Loucy (cell line): ENCODE data around the gene SLC25A14.
"Not testable (repeated sequence)": the region's sequence is repeated elsewhere in the genome, so short reads cannot be mapped to it uniquely, and the experiment has no call there.

Experiments
- H2AFZ ChIP-seq: fragments of 200-600 bp; sonication (generic); 2 replicates; pipeline ENCODE4 v1.6.0; 2016; ENCODE audit warnings: antibody characterized with exemption, mild to moderate bottlenecking, low read length, moderate library complexity
- H3F3A ChIP-seq: fragments of 200-600 bp; 2 replicates; pipeline ENCODE4 v1.6.0; 2016; ENCODE audit warnings: antibody characterized with exemption, low read depth, mild to moderate bottlenecking
- H3K27me3 ChIP-seq: fragments of 200-600 bp; sonication (generic); 2 replicates; pipeline ENCODE4 v1.6.1; 2014; ENCODE audit warnings: low read length, mild to moderate bottlenecking; ENCODE audit not compliant: insufficient read depth, poor library complexity, severe bottlenecking
- H3K36me3 ChIP-seq: fragments of 200-600 bp; sonication (generic); 2 replicates; pipeline ENCODE4 v1.6.1; 2016; ENCODE audit warnings: low read length; ENCODE audit not compliant: insufficient read depth
- H3K4me1 ChIP-seq: fragments of 200-600 bp; sonication (generic); 2 replicates; pipeline ENCODE4 v1.5.1; 2014; ENCODE audit warnings: low read length, mild to moderate bottlenecking; ENCODE audit not compliant: insufficient read depth, poor library complexity, severe bottlenecking
- H3K4me2 ChIP-seq: fragments of 200-600 bp; sonication (generic); 2 replicates; pipeline ENCODE4 v1.6.0; 2014; ENCODE audit warnings: antibody characterized with exemption, low read length, low read depth, mild to moderate bottlenecking; ENCODE audit not compliant: poor library complexity, severe bottlenecking
- H3K4me3 ChIP-seq: fragments of 200-600 bp; sonication (generic); 2 replicates; pipeline ENCODE4 v1.5.1; 2014; ENCODE audit warnings: low read length, mild to moderate bottlenecking, mixed read lengths; ENCODE audit not compliant: poor library complexity, severe bottlenecking
- H3K79me2 ChIP-seq: fragments of 200-600 bp; sonication (generic); 2 replicates; pipeline ENCODE4 v1.6.1; 2014; ENCODE audit warnings: low read length; ENCODE audit not compliant: insufficient read depth
- H3K9ac ChIP-seq: fragments of 200-600 bp; sonication (generic); 2 replicates; pipeline ENCODE4 v1.6.0; 2014; ENCODE audit warnings: mild to moderate bottlenecking, low read depth, low read length, moderate library complexity; ENCODE audit not compliant: poor library complexity, severe bottlenecking
- H3K9me2 ChIP-seq: fragments of 200-600 bp; sonication (generic); replicated peaks from 2 replicates; pipeline ENCODE4 v1.6.1; 2016; ENCODE audit warnings: low read depth, low read length, mixed read lengths
- H3K9me3 ChIP-seq: fragments of 200-600 bp; sonication (generic); 2 replicates; pipeline ENCODE4 v1.6.1; 2014; ENCODE audit warnings: mild to moderate bottlenecking, antibody characterized with exemption, low read length, low read depth; ENCODE audit not compliant: insufficient read depth
- H4K20me1 ChIP-seq: fragments of 200-600 bp; sonication (generic); 2 replicates; pipeline ENCODE4 v1.6.0; 2014; ENCODE audit warnings: antibody characterized with exemption, low read length, mild to moderate bottlenecking; ENCODE audit not compliant: insufficient read depth, poor library complexity, severe bottlenecking
- EZH2phosphoT487 ChIP-seq: fragments of 200-600 bp; IDR thresholded peaks from 2 replicates; pipeline ENCODE4 v1.6.1; 2018; ENCODE audit warnings: antibody characterized with exemption, mild to moderate bottlenecking, moderate library complexity, borderline replicate concordance
- TF ChIP-seq, protein P1 (sequence below): fragments of 200-600 bp; sonication (generic); conservative IDR thresholded peaks from 2 replicates; pipeline ENCODE4 v1.5.1; 2014; ENCODE audit warnings: mild to moderate bottlenecking, antibody characterized with exemption, low read length

SLC25A14 gene

DNA sequence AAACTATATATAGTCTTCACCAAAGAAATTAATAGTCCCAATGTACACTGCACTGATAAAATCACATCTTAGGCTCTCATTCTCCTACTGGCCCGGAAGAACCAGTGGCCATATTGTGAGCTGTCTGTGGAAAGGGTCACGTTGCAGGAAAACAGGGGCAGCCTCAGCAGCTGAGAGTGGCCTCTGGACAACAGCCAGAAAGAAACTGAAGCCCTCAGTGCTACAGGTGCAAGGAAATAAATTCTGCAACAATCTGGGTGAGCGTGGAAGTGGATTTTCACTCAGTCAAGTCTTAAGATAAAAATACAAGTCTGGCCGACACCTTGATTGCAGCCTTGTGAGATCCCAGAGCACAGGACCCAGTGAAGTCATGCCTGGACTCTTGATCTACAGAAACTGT, 3.2 kb upstream of the SLC25A14 start:
- Histone ChIP-seq H4K20me1 (no peaks in the 10 kb centered on the region), H2AFZ (no peak overlapping the region), H3K9ac (no peak overlapping the region), H3K9me2 (no peaks in the 10 kb centered on the region), H3K9me3 (no peaks in the 10 kb centered on the region), H3K4me3 (no peak overlapping the region), H3K27me3 (no peaks in the 10 kb centered on the region), H3K36me3 (no peaks in the 10 kb centered on the region), H3K4me1 (peaks cover 4% of the 10 kb centered on the region), H3K79me2 (no peaks in the 10 kb centered on the region), H3K4me2 (no peak overlapping the region), H3F3A (no peaks in the 10 kb centered on the region)
- TF ChIP-seq, protein P1, sequence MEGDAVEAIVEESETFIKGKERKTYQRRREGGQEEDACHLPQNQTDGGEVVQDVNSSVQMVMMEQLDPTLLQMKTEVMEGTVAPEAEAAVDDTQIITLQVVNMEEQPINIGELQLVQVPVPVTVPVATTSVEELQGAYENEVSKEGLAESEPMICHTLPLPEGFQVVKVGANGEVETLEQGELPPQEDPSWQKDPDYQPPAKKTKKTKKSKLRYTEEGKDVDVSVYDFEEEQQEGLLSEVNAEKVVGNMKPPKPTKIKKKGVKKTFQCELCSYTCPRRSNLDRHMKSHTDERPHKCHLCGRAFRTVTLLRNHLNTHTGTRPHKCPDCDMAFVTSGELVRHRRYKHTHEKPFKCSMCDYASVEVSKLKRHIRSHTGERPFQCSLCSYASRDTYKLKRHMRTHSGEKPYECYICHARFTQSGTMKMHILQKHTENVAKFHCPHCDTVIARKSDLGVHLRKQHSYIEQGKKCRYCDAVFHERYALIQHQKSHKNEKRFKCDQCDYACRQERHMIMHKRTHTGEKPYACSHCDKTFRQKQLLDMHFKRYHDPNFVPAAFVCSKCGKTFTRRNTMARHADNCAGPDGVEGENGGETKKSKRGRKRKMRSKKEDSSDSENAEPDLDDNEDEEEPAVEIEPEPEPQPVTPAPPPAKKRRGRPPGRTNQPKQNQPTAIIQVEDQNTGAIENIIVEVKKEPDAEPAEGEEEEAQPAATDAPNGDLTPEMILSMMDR: no peak
- no peak for TF ChIP-seq EZH2phosphoT487

DNA sequence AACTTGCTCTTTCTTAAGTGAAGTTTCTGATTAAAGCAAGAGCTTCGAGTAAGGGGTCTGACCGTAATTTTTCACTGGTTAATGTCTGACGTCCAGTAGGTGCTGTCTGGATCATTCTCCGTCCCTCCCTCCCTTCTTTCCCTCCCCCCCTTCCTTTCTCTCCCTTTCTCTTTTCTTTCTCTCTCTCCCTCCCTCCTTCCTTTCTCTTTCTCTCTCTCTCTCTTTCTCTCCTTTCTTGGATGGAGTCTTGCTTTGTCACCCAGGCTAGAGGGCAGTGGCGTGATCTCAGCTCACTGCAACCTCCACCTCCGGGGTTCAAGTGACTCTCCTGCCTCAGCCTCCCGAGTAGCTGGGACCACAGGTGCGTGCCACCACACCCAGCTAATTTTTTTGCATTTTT, 850 bp upstream of the SLC25A14 start:
- not testable (repeated sequence) for H3K36me3 ChIP-seq, H3K4me1 ChIP-seq, H3K9me3 ChIP-seq, H3F3A ChIP-seq, H3K27me3 ChIP-seq, H3K9me2 ChIP-seq, H3K79me2 ChIP-seq, H4K20me1 ChIP-seq
- Histone ChIP-seq H3K9ac (peak overlapping the region; percentile 84), H2AFZ (peak overlapping the region; percentile 97), H3K4me2 (peak overlapping the region; percentile 72), H3K4me3 (peak overlapping the region; percentile 90)

DNA sequence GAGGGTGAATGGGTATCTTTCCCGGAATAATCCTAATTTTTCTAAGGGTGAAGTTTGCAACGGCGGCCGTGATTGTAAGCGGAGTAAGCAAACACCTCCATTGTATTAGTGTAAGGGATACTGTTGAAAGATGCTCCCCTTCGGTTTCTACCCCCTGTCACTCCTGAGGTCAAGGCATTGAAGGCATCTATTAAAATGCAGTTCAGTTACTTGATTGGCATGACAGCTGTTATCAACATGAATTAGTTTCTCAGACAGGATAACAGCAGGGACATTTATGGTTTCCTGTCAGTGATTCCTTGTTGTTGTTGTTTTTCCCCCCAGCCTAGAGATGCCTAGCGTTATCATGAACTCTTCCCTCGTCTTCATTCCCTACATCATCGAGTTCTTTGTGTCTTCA, 552 bp downstream of the SLC25A14 start:
- Histone ChIP-seq H3K79me2 (no peaks in the 10 kb centered on the region), H3K4me1 (peaks cover 4% of the 10 kb centered on the region), H3F3A (no peaks in the 10 kb centered on the region), H2AFZ (peak overlapping the region; percentile 97), H3K9me2 (no peaks in the 10 kb centered on the region), H3K9me3 (no peaks in the 10 kb centered on the region), H3K36me3 (no peaks in the 10 kb centered on the region), H4K20me1 (no peaks in the 10 kb centered on the region), H3K4me3 (peak overlapping the region; percentile 90), H3K9ac (peak overlapping the region; percentile 84), H3K4me2 (peak overlapping the region; percentile 72), H3K27me3 (no peaks in the 10 kb centered on the region)
- no peak for TF ChIP-seq EZH2phosphoT487
- TF ChIP-seq, protein P1: no peak

DNA sequence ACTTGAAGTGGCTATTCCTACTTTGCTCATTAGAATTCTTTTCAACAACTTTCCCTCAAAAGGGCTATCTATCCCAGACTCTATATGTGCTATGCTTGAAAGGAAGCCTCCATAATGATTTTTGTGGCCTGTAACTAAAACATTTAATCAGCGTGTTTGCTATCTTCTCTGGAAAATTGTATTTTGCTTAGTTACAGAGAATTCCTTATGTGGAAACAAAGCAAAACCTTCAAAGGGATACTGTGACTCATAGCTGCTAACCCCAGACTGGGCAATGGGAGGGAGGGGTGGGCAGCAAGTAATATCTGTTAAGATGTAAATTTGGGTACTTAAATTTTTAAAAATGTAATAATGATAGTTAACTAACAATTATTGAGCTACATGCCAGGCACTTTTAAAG, 3.7 kb downstream of the SLC25A14 start:
- no peaks in the 10 kb centered on the region for H4K20me1 ChIP-seq
- H3K4me2 ChIP-seq: no peak overlapping the region
- H3K9me3 ChIP-seq: no peaks in the 10 kb centered on the region
- H3F3A ChIP-seq: no peaks in the 10 kb centered on the region
- H2AFZ ChIP-seq: no peak overlapping the region
- TF ChIP-seq, protein P1: no peak
- no peak for TF ChIP-seq EZH2phosphoT487
- H3K79me2 ChIP-seq: no peaks in the 10 kb centered on the region
- H3K27me3 ChIP-seq: no peaks in the 10 kb centered on the region
- H3K9me2 ChIP-seq: no peaks in the 10 kb centered on the region
- H3K9ac ChIP-seq: no peak overlapping the region
- H3K36me3 ChIP-seq: no peaks in the 10 kb centered on the region
- H3K4me3 ChIP-seq: no peak overlapping the region
- peaks cover 4% of the 10 kb centered on the region for H3K4me1 ChIP-seq
